ENCODE results near the gene ZKSCAN5.

- no peak for TF ChIP-seq CTCF (conservative IDR thresholded peaks at IDR 0.05 in 1 of 2, IDR thresholded peaks at IDR 0.05 in 1 of 2; ENCODE audit: low read depth in 1 of 2, low read length in 2 of 2)
- TF ChIP-seq EZH2 (IDR thresholded peaks at IDR 0.05; ENCODE audit: low read length, missing control alignments) = no peak
These were observed 54.9 kb downstream of the ZKSCAN5 start for GRCh38 chr7:99559175-99559915.
